PFSK-1 (cell line): ENCODE results near the gene TEDDM1.

ENCODE experiments used
- FOXP2 ChIP-seq: optimal IDR thresholded peaks from 2 replicates; pipeline ENCODE3; 2011; ENCODE audit warnings: borderline replicate concordance, control low read depth, inconsistent platforms; ENCODE audit not compliant: insufficient read depth; ENCODE audit errors: extremely low read length, extremely low read depth
- POLR2AphosphoS5 ChIP-seq: IDR thresholded peaks from 2 replicates; pipeline ENCODE4 v1.6.1; 2012; ENCODE audit warnings: low read depth, mild to moderate bottlenecking, control low read depth, low read length, moderate library complexity
- REST ChIP-seq, 2 experiments: IDR thresholded peaks; 2 replicates each; pipeline versions ENCODE4 v1.6.1 to v1.8.0; 2011 to 2012; ENCODE audit warnings: low read depth in 2 of 2, low read length in 2 of 2, control low read depth in 1 of 2, inconsistent platforms in 1 of 2, mild to moderate bottlenecking in 1 of 2, moderate library complexity in 1 of 2; ENCODE audit not compliant: insufficient read depth in 1 of 2
- SIN3A ChIP-seq: IDR thresholded peaks from 2 replicates; pipeline ENCODE4 v1.6.1; 2012; ENCODE audit warnings: mild to moderate bottlenecking, low read length, moderate library complexity, borderline replicate concordance; ENCODE audit not compliant: insufficient read depth
- TAF1 ChIP-seq: IDR thresholded peaks from 2 replicates; pipeline ENCODE4 v1.6.1; 2012; ENCODE audit warnings: low read length, control low read depth, borderline replicate concordance; ENCODE audit not compliant: insufficient read depth

TEDDM1 gene

GRCh38 chr1:182406012-182406411, 5.5 kb upstream of the TEDDM1 start:
- TF ChIP-seq POLR2AphosphoS5, result no peak
- no peak for TF ChIP-seq SIN3A
- TF ChIP-seq REST (IDR thresholded peaks at IDR 0.05; ENCODE audit: insufficient read depth in 1 of 2, low read depth in 2 of 2, low read length in 2 of 2), result no peak
- no peak for TF ChIP-seq FOXP2
- TF ChIP-seq TAF1, result no peak

- no peak for TF ChIP-seq FOXP2
- TF ChIP-seq POLR2AphosphoS5, result no peak
- TF ChIP-seq TAF1, result no peak
Measured at GRCh38 chr1:182405578-182405977, 5.1 kb upstream of the TEDDM1 start.

- no peak for TF ChIP-seq REST (IDR thresholded peaks at IDR 0.05; ENCODE audit: insufficient read depth in 1 of 2, low read depth in 2 of 2, low read length in 2 of 2)
- TF ChIP-seq SIN3A, result no peak
- no peak for TF ChIP-seq FOXP2
- no peak for TF ChIP-seq TAF1
- TF ChIP-seq POLR2AphosphoS5, result no peak
Measured at GRCh38 chr1:182404781-182405180, 4.3 kb upstream of the TEDDM1 start.

- TF ChIP-seq POLR2AphosphoS5, result no peak
- TF ChIP-seq FOXP2, result no peak
- no peak for TF ChIP-seq SIN3A
- no peak for TF ChIP-seq TAF1
- TF ChIP-seq REST (IDR thresholded peaks at IDR 0.05; ENCODE audit: insufficient read depth in 1 of 2, low read depth in 2 of 2, low read length in 2 of 2), result no peak
Measured at GRCh38 chr1:182397653-182398393, 2.6 kb downstream of the TEDDM1 start.

GRCh38 chr1:182395906-182396305, 4.6 kb downstream of the TEDDM1 start:
- TF ChIP-seq POLR2AphosphoS5 (no peak), SIN3A (no peak)

- no peak for TF ChIP-seq SIN3A
- no peak for TF ChIP-seq TAF1
- no peak for TF ChIP-seq REST (IDR thresholded peaks at IDR 0.05; ENCODE audit: insufficient read depth in 1 of 2, low read depth in 2 of 2, low read length in 2 of 2)
- no peak for TF ChIP-seq FOXP2
- TF ChIP-seq POLR2AphosphoS5, result no peak
Measured at GRCh38 chr1:182394055-182394775, 6.3 kb downstream of the TEDDM1 start.
